HG03342 (cell line): ENCODE data around the gene L3MBTL4.

Source experiments
- ATAC-seq: cut with Tn5 transposase; IDR thresholded peaks from one replicate; pipeline ENCODE4 v1.9.1; 2021; ENCODE audit warnings: mild to moderate bottlenecking, moderate library complexity; ENCODE audit not compliant: unreplicated experiment

Gene L3MBTL4

GRCh38 chr18:6257950-6258349, 156.8 kb downstream of the L3MBTL4 start:
- ATAC-seq, result no peak

- ATAC-seq, result no peak
These were observed 158.2 kb downstream of the L3MBTL4 start for GRCh38 chr18:6256521-6256920.

DNA sequence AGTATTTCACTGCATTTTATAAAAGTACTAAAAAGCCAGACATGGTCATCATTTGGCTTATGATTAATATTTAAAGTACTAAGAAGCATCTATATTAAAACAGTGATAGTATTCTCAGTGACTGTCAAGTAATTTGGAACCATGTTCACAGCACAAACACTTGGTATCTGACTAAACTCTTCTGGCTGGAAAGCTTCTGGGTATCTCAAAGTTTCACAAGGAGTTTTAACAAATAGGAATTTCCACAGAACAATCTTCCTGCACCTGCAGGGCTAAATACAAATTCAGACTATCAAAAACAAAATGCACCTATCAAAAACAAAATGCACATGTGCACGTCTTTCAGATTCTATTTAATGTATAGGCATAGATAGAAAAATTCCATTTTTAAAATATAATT, 158.8 kb downstream of the L3MBTL4 start:
- ATAC-seq, result no peak

GRCh38 chr18:6255116-6255705, 159.5 kb downstream of the L3MBTL4 start:
- no peak for ATAC-seq

GRCh38 chr18:6254456-6254855, 160.3 kb downstream of the L3MBTL4 start:
- no peak for ATAC-seq

- ATAC-seq, result no peak
These were observed 163.6 kb downstream of the L3MBTL4 start for GRCh38 chr18:6251084-6251483.

DNA sequence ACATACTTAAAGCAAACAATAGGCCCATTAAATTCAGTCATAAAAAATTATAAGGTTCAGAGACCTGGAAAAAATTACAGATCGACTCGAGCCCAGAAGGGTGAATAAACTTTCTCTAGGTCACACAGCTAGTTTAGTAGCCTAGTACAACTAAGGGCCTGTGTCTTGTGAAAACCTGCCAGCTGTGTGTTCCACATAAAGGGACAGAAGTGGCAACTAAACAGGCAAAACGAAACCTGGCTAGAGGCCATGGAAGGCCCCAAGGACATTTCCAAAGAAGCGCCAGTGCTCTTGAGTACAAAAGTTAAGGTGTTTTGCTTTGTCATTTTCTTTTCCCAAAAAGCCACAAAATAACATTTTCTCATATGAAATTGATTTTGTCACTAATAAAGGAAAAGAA, 164.9 kb downstream of the L3MBTL4 start:
- ATAC-seq, result no peak

- ATAC-seq, result peak; percentile 91
These were observed 165.5 kb downstream of the L3MBTL4 start for GRCh38 chr18:6249170-6249569.

DNA sequence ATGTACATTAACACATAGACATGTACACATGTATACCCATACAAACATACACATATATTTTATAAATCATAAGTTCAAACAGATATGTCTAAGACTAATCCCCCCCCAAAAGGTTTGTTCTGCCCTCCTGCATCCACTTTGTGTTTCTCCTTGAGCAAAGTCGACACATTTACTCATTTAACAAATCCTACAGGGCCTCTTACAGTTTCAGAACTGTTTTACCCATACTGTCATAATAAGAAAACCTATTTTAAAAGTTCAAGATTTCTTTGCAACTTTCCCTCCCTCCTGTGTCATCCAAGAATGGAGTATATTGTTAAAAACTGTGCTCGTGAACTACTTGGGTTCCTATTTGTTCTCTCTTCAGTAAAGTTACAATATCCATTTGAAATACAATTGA, 166.7 kb downstream of the L3MBTL4 start:
- no peak for ATAC-seq

DNA sequence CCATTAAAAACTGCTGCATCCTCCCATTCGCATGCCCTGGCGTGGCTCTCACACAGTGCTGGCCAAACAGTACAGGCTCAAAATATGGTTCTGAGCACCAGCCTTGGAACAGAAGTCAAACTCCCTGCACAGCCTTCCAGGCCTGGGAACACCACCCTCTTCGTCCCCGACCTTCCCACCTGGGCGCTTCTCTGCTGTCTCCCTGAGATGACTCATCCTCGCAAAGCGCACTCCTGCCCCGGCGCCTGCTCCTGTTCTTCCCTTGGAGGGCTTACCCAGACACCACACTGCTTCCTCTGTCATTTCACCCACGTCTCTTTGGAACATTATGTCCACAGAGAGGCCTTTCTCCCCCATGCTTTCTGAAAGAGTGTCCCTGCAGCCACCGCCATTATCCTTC, 172.7 kb downstream of the L3MBTL4 start:
- no peak for ATAC-seq

- no peak for ATAC-seq
These were observed 175.0 kb downstream of the L3MBTL4 start for GRCh38 chr18:6239716-6240115.

DNA sequence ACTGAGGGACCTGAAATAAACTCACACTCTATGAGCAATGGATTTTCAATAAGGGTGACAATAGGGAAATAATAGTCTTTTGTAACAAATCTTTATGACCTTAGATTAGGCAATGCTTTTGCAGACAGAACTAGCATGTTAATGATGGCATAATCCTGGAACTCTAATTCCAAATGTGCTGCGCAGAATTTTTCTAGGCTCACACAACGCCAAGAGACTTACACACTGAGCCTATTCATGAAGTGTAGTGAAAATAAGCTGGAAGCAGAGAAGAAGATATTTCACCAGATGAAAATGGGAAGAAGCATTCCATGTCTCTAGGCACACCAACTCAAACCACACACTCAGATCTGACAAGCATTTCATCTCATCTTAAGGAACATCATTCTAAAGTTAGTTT, 178.5 kb downstream of the L3MBTL4 start:
- no peak for ATAC-seq

- ATAC-seq, result no peak
These were observed 192.4 kb downstream of the L3MBTL4 start for GRCh38 chr18:6222271-6222670.

- ATAC-seq, result peak; percentile 43
These were observed 193.1 kb downstream of the L3MBTL4 start for GRCh38 chr18:6221602-6222014.

DNA sequence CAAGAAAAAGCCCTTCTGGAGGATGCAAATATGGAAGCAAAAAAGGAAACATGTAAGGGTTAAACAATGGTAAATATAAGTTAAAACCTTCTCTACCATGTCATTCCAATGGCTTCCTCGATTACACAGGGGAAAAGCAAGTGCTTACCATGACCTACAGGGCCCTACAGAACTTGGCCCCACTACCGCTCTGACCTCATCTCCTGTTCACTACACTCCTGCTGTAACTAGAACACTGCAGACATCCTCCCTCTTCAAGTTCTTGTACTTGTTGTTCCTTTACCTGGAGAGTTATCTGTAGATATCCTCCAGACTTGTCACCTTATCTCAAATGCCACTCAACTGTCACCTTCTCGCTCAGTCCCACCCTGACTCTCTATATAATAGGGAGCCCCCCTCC, 194.6 kb downstream of the L3MBTL4 start:
- no peak for ATAC-seq

- peak; percentile 67 for ATAC-seq
These were observed 195.5 kb downstream of the L3MBTL4 start for GRCh38 chr18:6219116-6219717.

- no peak for ATAC-seq
These were observed 198.8 kb downstream of the L3MBTL4 start for GRCh38 chr18:6215888-6216287.

GRCh38 chr18:6211174-6211504, 203.6 kb downstream of the L3MBTL4 start:
- no peak for ATAC-seq

- ATAC-seq, result no peak
These were observed 204.2 kb downstream of the L3MBTL4 start for GRCh38 chr18:6210349-6211173.

DNA sequence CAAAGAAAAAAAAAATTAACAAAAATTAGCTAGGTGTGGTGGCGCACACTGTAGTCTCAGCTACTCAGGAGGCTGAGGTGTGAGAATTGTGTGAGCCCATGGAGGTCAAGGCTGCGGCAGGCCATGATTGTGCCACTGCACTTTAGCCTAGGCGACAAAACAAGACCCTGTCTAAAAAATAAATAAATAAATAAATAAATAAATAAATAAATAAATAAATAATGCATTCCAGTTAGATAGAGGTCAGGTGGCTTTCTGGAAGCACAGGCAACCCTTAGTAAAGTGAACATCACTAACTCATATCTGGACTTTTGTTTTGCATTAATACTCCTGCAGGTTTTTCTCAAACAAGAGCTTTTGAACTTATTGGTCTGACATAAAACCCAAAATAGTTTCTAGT, 206.8 kb downstream of the L3MBTL4 start:
- no peak for ATAC-seq

DNA sequence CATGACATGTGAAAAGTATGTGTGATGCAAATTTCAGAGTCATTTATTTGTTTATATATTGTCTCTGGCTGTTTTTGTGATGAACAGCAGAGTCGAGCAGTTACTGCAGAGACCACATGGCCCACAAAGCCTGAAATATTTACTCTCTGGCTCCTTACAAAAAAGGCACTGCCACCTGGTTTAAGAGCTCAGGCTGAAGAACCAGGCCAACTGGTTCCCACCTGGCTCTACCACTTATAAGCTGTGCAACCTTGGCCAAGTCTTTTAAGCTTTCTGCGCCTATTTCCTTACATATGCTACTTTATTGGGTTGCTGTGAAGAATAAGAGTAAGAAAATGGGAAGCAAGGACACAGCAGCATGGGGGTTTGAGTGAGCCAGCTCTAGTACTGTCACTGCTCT, 207.6 kb downstream of the L3MBTL4 start:
- ATAC-seq, result no peak

GRCh38 chr18:6205706-6206105, 209.0 kb downstream of the L3MBTL4 start:
- ATAC-seq, result no peak
